ENCODE measurements around the gene SPDYE6.

- no peak for TF ChIP-seq RAD21 (IDR thresholded peaks at IDR 0.05; ENCODE audit: low read depth)
- no peak for TF ChIP-seq ZBTB33 (IDR thresholded peaks at IDR 0.05; ENCODE audit: extremely low read depth, insufficient replicate concordance, low read length)
- no peak for TF ChIP-seq EZH2 (IDR thresholded peaks at IDR 0.05)
- TF ChIP-seq, protein P1, sequence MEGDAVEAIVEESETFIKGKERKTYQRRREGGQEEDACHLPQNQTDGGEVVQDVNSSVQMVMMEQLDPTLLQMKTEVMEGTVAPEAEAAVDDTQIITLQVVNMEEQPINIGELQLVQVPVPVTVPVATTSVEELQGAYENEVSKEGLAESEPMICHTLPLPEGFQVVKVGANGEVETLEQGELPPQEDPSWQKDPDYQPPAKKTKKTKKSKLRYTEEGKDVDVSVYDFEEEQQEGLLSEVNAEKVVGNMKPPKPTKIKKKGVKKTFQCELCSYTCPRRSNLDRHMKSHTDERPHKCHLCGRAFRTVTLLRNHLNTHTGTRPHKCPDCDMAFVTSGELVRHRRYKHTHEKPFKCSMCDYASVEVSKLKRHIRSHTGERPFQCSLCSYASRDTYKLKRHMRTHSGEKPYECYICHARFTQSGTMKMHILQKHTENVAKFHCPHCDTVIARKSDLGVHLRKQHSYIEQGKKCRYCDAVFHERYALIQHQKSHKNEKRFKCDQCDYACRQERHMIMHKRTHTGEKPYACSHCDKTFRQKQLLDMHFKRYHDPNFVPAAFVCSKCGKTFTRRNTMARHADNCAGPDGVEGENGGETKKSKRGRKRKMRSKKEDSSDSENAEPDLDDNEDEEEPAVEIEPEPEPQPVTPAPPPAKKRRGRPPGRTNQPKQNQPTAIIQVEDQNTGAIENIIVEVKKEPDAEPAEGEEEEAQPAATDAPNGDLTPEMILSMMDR (IDR thresholded peaks at IDR 0.05 in 2 of 3, conservative IDR thresholded peaks at IDR 0.05 in 1 of 3; ENCODE audit: borderline replicate concordance in 1 of 3, insufficient read depth in 1 of 3, low read depth in 2 of 3, low read length in 2 of 3) = no peak
- TF ChIP-seq SP1 (IDR thresholded peaks at IDR 0.05; ENCODE audit: low read depth) = no peak
- TF ChIP-seq FOSL1 (IDR thresholded peaks at IDR 0.05; ENCODE audit: low read depth) = no peak
- no peak for TF ChIP-seq YY1 (IDR thresholded peaks at IDR 0.05; ENCODE audit: extremely low read depth, insufficient replicate concordance, low read depth, low read length)
- TF ChIP-seq EZH2phosphoT487 (IDR thresholded peaks at IDR 0.05; ENCODE audit: borderline replicate concordance) = no peak
- TF ChIP-seq ZFX (IDR thresholded peaks at IDR 0.05) = no peak
- TF ChIP-seq POLR2AphosphoS5 (IDR thresholded peaks at IDR 0.05; ENCODE audit: low read depth, low read length) = no peak
Measured at GRCh38 chr7:102389810-102390209, 33.6 kb upstream of the SPDYE6 start.
